ENCODE measurements around the gene RHO.

DNA sequence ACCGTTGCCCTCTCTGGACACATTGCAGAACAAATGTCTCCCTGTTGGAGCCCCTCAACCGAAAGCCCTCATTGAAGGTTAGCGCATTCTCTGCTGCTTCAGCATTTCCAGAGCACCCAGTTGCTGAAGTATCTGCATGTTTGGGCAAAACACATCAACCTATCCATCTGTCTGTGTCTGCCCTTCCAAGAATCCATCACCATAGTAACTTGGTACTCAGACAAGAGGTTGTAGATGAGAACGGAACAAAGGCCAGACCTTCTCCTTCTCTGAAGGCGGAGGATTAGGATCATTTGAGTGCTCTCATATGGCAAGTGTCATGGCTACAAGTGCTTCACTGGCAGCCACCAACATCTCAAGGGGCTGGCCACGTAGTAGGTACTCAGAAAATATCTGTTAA lies 23.1 kb upstream of the RHO start:
- TF ChIP-seq, protein P1, sequence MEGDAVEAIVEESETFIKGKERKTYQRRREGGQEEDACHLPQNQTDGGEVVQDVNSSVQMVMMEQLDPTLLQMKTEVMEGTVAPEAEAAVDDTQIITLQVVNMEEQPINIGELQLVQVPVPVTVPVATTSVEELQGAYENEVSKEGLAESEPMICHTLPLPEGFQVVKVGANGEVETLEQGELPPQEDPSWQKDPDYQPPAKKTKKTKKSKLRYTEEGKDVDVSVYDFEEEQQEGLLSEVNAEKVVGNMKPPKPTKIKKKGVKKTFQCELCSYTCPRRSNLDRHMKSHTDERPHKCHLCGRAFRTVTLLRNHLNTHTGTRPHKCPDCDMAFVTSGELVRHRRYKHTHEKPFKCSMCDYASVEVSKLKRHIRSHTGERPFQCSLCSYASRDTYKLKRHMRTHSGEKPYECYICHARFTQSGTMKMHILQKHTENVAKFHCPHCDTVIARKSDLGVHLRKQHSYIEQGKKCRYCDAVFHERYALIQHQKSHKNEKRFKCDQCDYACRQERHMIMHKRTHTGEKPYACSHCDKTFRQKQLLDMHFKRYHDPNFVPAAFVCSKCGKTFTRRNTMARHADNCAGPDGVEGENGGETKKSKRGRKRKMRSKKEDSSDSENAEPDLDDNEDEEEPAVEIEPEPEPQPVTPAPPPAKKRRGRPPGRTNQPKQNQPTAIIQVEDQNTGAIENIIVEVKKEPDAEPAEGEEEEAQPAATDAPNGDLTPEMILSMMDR (IDR thresholded peaks at IDR 0.05; ENCODE audit: extremely low read depth in 1 of 2, insufficient read depth in 1 of 2, low read depth in 1 of 2, low read length in 2 of 2): no peak
- no peak for TF ChIP-seq POLR2A (IDR thresholded peaks at IDR 0.05; ENCODE audit: low read depth, low read length)
- no peak for TF ChIP-seq POLR2AphosphoS5 (IDR thresholded peaks at IDR 0.05; ENCODE audit: insufficient read depth, low read depth, low read length)
- no peak for TF ChIP-seq EZH2 (IDR thresholded peaks at IDR 0.05; ENCODE audit: borderline replicate concordance, low read depth, low read length, severe bottlenecking)
- no peak for TF ChIP-seq FOS (IDR thresholded peaks at IDR 0.05; ENCODE audit: borderline replicate concordance, insufficient read depth, low read length)
- TF ChIP-seq GATA2 (IDR thresholded peaks at IDR 0.05; ENCODE audit: insufficient read depth, insufficient read length, low read depth, low read length): no peak
- TF ChIP-seq MAX (IDR thresholded peaks at IDR 0.05; ENCODE audit: insufficient read depth, insufficient read length): no peak
- no peak for TF ChIP-seq JUN (IDR thresholded peaks at IDR 0.05; ENCODE audit: borderline replicate concordance, insufficient read depth, insufficient read length, low read depth)

Measured in endothelial cell of umbilical vein (primary cell).